ENCODE measurements around the gene NR4A3. TPM values are rescaled to one million over a fixed set of nuclear protein-coding genes. Genes with fewer than 3 reads are reported as not detected.
A peak's percentile ranks its signal among the peaks of the same experiment; 100 is the strongest.

Gene NR4A3
- total and polyA plus RNA-seq, 2 donors: 2.4 to 13.6 TPM

DNA sequence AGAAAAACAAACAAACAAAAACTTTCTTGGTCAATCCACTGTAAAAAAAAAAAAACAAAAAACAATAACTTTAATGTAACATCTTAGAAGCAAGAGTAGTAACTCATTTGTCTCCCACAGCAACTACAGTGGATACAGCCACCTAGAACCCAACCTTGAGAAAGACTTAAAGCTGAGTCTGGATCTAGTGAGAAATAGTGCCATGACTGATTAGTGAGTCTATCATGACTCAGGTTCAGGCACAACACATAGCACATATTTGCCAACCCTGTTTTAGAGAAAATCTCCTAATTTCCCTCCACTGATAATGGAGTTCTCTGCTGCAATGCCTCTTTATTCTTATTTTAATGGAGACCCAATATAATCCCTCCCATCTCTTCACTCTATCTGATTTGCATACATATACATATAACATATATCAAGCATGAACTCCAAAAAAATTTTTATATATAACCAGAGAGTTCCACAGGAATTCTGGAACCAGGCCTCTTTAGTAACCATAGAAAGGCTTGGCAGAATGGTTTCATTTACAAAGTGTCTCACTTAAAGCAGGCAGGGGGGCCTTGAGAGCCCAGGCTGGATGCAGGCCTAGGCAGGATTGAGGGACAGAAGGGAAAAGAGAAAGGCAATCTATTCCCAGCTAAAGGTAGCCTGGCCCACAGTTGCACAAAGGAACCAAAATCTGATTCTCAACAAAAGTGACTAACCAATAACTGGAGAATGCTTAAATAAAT lies 11.9 kb upstream of the NR4A3 start:
- Histone ChIP-seq H3K9me3 (ENCODE audit: control insufficient read depth in 2 of 2, insufficient read depth in 1 of 2, low read length in 1 of 2) (no peaks in the 10 kb centered on the region), H3K36me3 (ENCODE audit: control insufficient read depth in 2 of 2, insufficient read depth in 2 of 2, low read length in 1 of 2) (no peaks in the 10 kb centered on the region), H3K4me1 (ENCODE audit: control insufficient read depth in 2 of 2, insufficient read depth in 2 of 2, low read length in 2 of 2) (no peaks in the 10 kb centered on the region), H3K27ac (ENCODE audit: low read depth in 1 of 2, low read length in 1 of 2) (no peak overlapping the region), H3K27me3 (ENCODE audit: control insufficient read depth in 2 of 2, insufficient read depth in 1 of 2, low read length in 1 of 2) (no peaks in the 10 kb centered on the region), H3K4me3 (ENCODE audit: low read length in 2 of 2) (no peak overlapping the region)
- DNase-seq (ENCODE audit: low read depth in 6 of 9, low spot score in 9 of 9): no peak

DNA sequence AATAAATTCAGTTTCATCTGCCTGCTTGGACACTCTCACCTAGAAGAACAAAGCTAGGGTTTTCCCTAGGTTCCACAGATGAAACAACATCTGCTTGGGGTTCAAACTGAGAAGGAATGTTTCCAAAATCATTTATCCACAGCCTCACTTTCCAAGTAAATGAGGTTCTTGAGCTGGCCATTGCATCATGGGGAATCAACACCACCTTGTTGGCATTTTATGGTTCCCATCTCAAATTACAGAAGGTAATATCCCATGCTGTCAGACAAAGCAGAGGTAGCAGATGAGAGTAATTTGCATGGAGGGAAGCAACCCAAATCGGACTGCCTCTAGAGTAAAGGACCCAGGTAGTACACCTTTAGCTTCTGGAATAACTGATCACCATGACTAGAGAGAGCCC lies 10.5 kb upstream of the NR4A3 start:
- H3K9me3 ChIP-seq (ENCODE audit: control insufficient read depth in 2 of 2, insufficient read depth in 1 of 2, low read length in 1 of 2): no peaks in the 10 kb centered on the region
- H3K27ac ChIP-seq (ENCODE audit: low read depth in 1 of 2, low read length in 1 of 2): no peak overlapping the region
- 1% methylated on average over 1 of the region's 1 CpG for WGBS

DNA sequence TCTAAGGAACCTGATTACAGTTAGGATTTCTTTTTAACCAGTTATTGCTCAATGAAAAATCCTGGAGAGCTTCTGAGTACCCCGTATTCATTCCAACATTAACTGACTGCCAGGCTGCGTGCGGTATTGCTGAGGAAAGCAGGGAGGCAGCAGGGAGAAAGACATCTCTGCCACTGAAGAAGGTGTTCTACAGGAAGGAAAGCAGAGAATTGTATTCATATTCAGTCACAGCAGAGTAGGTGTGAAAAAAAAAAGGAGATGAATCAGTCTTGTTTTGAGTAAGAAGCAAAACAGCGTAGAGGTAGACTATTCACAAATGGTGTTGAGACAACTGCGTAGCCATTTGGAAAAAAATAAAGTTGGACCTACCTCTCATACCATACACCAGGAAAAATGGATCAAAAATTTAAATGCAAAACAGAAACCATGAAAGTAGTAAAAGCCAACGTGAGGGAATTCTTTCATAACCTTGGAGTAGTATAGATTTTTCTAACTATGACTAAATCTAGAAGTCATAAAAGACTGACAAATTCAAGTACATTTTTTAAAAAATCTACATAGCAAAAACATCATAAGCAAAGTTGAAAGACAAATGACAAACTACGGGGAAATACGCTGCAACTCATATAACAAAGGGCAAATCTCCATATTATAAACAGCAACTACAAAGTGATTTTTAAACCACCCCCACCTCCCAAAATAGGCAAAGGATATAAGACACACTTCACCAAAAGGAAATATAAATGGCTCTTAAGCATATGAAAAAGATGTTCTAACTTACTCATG lies 9.9 kb upstream of the NR4A3 start:
- H3K27ac ChIP-seq (ENCODE audit: low read depth in 1 of 2, low read length in 1 of 2): no peak overlapping the region
- 95% methylated on average over 8 of the region's 8 CpGs for WGBS
- no peaks in the 10 kb centered on the region for H3K9me3 ChIP-seq (ENCODE audit: control insufficient read depth in 2 of 2, insufficient read depth in 1 of 2, low read length in 1 of 2)
- no peaks in the 10 kb centered on the region for H3K27me3 ChIP-seq (ENCODE audit: control insufficient read depth in 2 of 2, insufficient read depth in 1 of 2, low read length in 1 of 2)
- H3K4me3 ChIP-seq (ENCODE audit: low read length in 2 of 2): no peak overlapping the region
- H3K36me3 ChIP-seq (ENCODE audit: control insufficient read depth in 2 of 2, insufficient read depth in 2 of 2, low read length in 1 of 2): no peaks in the 10 kb centered on the region
- DNase-seq (ENCODE audit: low read depth in 6 of 9, low spot score in 9 of 9): no peak
- H3K4me1 ChIP-seq (ENCODE audit: control insufficient read depth in 2 of 2, insufficient read depth in 2 of 2, low read length in 2 of 2): peaks cover 0 to 3% of the 10 kb centered on the region in 2 donors

More for the DNA sequence above, 10.5 kb upstream of the NR4A3 start:
- DNase-seq (ENCODE audit: low read depth in 6 of 9, low spot score in 9 of 9): no peak
- Histone ChIP-seq H3K27me3 (ENCODE audit: control insufficient read depth in 2 of 2, insufficient read depth in 1 of 2, low read length in 1 of 2) (no peaks in the 10 kb centered on the region), H3K36me3 (ENCODE audit: control insufficient read depth in 2 of 2, insufficient read depth in 2 of 2, low read length in 1 of 2) (no peaks in the 10 kb centered on the region), H3K4me3 (ENCODE audit: low read length in 2 of 2) (no peak overlapping the region), H3K4me1 (ENCODE audit: control insufficient read depth in 2 of 2, insufficient read depth in 2 of 2, low read length in 2 of 2) (no peaks in the 10 kb centered on the region)

DNA sequence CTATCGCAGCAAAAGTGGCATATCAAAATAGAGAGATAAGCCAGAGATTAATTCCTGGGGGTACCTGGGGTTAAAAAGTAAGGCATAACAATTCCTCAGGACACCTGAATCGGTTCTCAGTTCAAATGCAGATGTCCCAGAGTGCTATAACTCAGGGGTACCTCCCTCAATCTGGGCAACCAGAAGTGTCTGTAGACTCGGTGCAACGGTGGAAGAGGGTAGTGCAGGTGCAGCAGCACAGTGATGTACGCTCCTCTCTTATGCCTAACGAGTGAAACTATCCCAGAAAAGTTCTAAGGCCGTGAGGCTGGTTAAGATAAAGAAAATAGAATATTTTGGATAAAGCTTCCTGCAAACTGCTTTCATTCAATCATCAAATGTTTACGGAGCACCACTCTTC lies 7.9 kb upstream of the NR4A3 start:
- H3K4me1 ChIP-seq (ENCODE audit: control insufficient read depth in 2 of 2, insufficient read depth in 2 of 2, low read length in 2 of 2): peaks cover 6 to 8% of the 10 kb centered on the region in 2 donors
- DNase-seq (ENCODE audit: low read depth in 6 of 9, low spot score in 9 of 9): no peak
- no peaks in the 10 kb centered on the region for H3K27me3 ChIP-seq (ENCODE audit: control insufficient read depth in 2 of 2, insufficient read depth in 1 of 2, low read length in 1 of 2)
- H3K9me3 ChIP-seq (ENCODE audit: control insufficient read depth in 2 of 2, insufficient read depth in 1 of 2, low read length in 1 of 2): no peaks in the 10 kb centered on the region
- WGBS: 95% methylated on average over 8 of the region's 8 CpGs
- H3K27ac ChIP-seq (ENCODE audit: low read depth in 1 of 2, low read length in 1 of 2): no peak overlapping the region
- no peak overlapping the region for H3K4me3 ChIP-seq (ENCODE audit: low read length in 2 of 2)
- H3K36me3 ChIP-seq (ENCODE audit: control insufficient read depth in 2 of 2, insufficient read depth in 2 of 2, low read length in 1 of 2): no peaks in the 10 kb centered on the region

DNA sequence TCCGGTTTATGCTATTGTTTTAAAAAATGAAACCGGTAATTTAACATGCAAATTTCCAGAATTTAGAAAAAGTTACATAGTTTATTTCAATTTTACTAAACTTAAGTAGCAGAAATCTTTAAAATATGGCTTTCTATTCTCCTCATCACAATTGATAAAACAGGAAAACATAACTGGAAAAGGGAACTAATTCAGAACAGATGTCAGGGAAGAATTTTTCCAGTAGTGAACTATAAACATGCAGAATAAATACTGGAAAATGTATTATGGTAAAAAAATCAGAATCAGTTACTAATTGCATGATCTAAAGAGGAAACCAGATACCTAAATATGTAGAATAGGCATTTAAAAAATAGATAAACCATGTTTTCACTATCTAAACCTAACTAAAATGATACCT lies 7.3 kb upstream of the NR4A3 start:
- no peaks in the 10 kb centered on the region for H3K9me3 ChIP-seq (ENCODE audit: control insufficient read depth in 2 of 2, insufficient read depth in 1 of 2, low read length in 1 of 2)
- no peaks in the 10 kb centered on the region for H3K36me3 ChIP-seq (ENCODE audit: control insufficient read depth in 2 of 2, insufficient read depth in 2 of 2, low read length in 1 of 2)
- H3K27ac ChIP-seq (ENCODE audit: low read depth in 1 of 2, low read length in 1 of 2): no peak overlapping the region
- H3K4me1 ChIP-seq (ENCODE audit: control insufficient read depth in 2 of 2, insufficient read depth in 2 of 2, low read length in 2 of 2): peaks cover 8 to 11% of the 10 kb centered on the region in 2 donors
- H3K4me3 ChIP-seq (ENCODE audit: low read length in 2 of 2): no peak overlapping the region
- no peak for DNase-seq (ENCODE audit: low read depth in 6 of 9, low spot score in 9 of 9)
- WGBS: 98% methylated on average over 2 of the region's 2 CpGs
- no peaks in the 10 kb centered on the region for H3K27me3 ChIP-seq (ENCODE audit: control insufficient read depth in 2 of 2, insufficient read depth in 1 of 2, low read length in 1 of 2)

DNA sequence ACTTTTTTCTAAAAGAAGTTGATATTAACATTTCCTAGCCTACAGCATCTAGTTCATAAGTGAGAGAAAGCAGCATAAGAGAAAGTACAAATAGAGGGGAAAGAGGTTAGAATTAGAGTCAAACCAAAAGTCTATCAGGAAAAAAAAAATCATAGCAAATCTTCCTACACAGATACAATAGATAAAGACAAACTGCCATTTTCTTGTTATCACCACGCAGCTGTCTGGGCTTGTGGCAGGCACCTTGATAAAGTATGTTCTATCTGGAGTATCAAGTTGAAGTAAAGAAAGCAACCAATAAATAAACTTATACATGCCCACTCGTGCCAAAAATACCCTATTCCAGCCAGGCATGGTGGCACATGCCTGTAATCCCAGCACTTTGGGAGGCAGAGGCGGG lies 5.3 kb upstream of the NR4A3 start:
- Histone ChIP-seq H3K36me3 (ENCODE audit: control insufficient read depth in 2 of 2, insufficient read depth in 2 of 2, low read length in 1 of 2) (no peaks in the 10 kb centered on the region), H3K9me3 (ENCODE audit: control insufficient read depth in 2 of 2, insufficient read depth in 1 of 2, low read length in 1 of 2) (no peaks in the 10 kb centered on the region), H3K27ac (ENCODE audit: low read depth in 1 of 2, low read length in 1 of 2) (no peak overlapping the region), H3K27me3 (ENCODE audit: control insufficient read depth in 2 of 2, insufficient read depth in 1 of 2, low read length in 1 of 2) (peaks cover 5 to 18% of the 10 kb centered on the region in 2 donors), H3K4me3 (ENCODE audit: low read length in 2 of 2) (no peak overlapping the region), H3K4me1 (ENCODE audit: control insufficient read depth in 2 of 2, insufficient read depth in 2 of 2, low read length in 2 of 2) (peaks cover 13 to 26% of the 10 kb centered on the region in 2 donors)
- WGBS: 95% methylated on average over 3 of the region's 3 CpGs
- no peak for DNase-seq (ENCODE audit: low read depth in 6 of 9, low spot score in 9 of 9)

DNA sequence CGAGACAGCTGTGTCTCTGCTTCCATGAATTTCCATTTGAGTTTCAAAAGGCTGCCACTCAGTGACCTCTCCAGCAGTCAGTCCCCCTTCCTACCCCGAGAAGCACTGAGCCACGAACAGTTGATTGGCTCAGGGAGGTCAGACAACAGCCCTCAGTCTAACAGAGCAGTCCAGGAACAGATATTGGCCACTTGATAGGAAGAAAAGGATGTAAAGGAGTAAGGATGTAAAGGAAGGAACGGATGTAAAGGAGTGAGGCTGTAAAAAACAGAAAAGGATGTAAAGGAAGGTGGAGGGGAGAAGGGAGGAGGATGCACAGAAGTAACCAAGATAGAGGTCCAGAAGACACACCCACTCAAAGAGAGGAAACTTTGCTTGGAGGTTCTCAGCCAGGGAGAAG lies 3.2 kb upstream of the NR4A3 start:
- no peak for DNase-seq (ENCODE audit: low read depth in 6 of 9, low spot score in 9 of 9)
- WGBS: 85% methylated on average over 4 of the region's 4 CpGs
- no peaks in the 10 kb centered on the region for H3K36me3 ChIP-seq (ENCODE audit: control insufficient read depth in 2 of 2, insufficient read depth in 2 of 2, low read length in 1 of 2)
- H3K9me3 ChIP-seq (ENCODE audit: control insufficient read depth in 2 of 2, insufficient read depth in 1 of 2, low read length in 1 of 2): peaks cover 0 to 5% of the 10 kb centered on the region in 2 donors
- H3K27ac ChIP-seq (ENCODE audit: low read depth in 1 of 2, low read length in 1 of 2): no peak overlapping the region
- H3K27me3 ChIP-seq (ENCODE audit: control insufficient read depth in 2 of 2, insufficient read depth in 1 of 2, low read length in 1 of 2): peaks cover 21 to 39% of the 10 kb centered on the region in 2 donors
- H3K4me1 ChIP-seq (ENCODE audit: control insufficient read depth in 2 of 2, insufficient read depth in 2 of 2, low read length in 2 of 2): peaks cover 25 to 46% of the 10 kb centered on the region in 2 donors
- no peak overlapping the region for H3K4me3 ChIP-seq (ENCODE audit: low read length in 2 of 2)

DNA sequence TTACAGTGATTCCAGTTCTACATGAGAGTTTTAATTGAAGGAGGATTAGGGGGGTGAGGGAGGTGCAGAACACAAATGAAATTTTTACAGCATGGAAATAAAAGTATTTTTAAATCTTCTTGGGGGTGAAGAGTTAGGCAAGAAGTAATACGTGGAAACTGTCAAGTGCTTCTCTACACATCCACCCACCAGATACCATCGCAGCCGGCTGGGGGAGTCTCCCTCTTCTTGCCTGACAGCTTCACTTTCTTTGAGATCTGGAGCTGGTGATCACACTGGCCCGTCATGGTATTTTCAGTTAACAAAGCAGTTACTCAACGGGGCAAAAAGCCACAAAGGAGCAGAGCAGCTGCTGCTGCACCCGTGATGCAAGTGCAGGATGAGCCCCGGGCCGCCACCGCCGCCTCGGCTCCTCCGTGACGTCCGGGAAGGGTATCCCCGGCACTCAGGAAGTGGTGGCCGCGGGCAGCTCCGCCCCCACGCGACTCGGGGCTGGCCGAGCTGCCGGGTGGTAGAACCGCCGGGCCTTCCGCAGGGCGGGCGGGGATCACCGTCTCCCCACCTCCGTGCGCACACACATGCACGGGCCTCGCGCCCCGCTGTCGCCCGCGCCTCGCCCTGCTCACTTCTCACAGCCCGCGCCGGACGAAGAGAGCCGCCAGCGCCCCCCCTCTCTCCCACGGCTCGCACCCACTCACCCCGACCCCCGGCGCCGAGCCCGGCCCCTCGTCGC lies 2.4 kb upstream of the NR4A3 start:
- Histone ChIP-seq H3K36me3 (ENCODE audit: control insufficient read depth in 2 of 2, insufficient read depth in 2 of 2, low read length in 1 of 2) (no peaks in the 10 kb centered on the region), H3K27me3 (ENCODE audit: control insufficient read depth in 2 of 2, insufficient read depth in 1 of 2, low read length in 1 of 2) (peaks cover 29 to 47% of the 10 kb centered on the region in 2 donors), H3K4me3 (ENCODE audit: low read length in 2 of 2) (peak overlapping the region; percentile 59 to 80), H3K27ac (ENCODE audit: low read depth in 1 of 2, low read length in 1 of 2) (peak overlapping the region; percentile 89 to 97), H3K9me3 (ENCODE audit: control insufficient read depth in 2 of 2, insufficient read depth in 1 of 2, low read length in 1 of 2) (peaks cover 0 to 7% of the 10 kb centered on the region in 2 donors), H3K4me1 (ENCODE audit: control insufficient read depth in 2 of 2, insufficient read depth in 2 of 2, low read length in 2 of 2) (peaks cover 30 to 53% of the 10 kb centered on the region in 2 donors)
- DNase-seq (ENCODE audit: low read depth in 6 of 9, low spot score in 9 of 9): peak in 8 of 9 donors; percentile 72 to 94 (median 80)
- WGBS: under 1% methylated on average over 54 of the region's 54 CpGs

Measured in thymus (tissue), 11 donors.